Lower lobe of right lung (tissue), 2 donors: ENCODE results near the gene TTLL6. TPM values are rescaled to one million over a fixed set of nuclear protein-coding genes. Genes with fewer than 3 reads are reported as not detected.

ENCODE experiments used
- ATAC-seq, 2 donors: fragments of 200-7000 bp; cut with Tn5 transposase; one replicate each; pipeline ENCODE4 v1.9.1; 2020 to 2022; ENCODE audit warnings: mild to moderate bottlenecking in 2 of 2, moderate library complexity in 2 of 2
- DNase-seq: peaks from one replicate; pipeline ENCODE4 v3.0.0-alpha.2; 2020
- H3K27ac ChIP-seq: fragments of 200-600 bp; one replicate; pipeline ENCODE4 v1.8.0; 2022
- H3K27me3 ChIP-seq: fragments of 200-600 bp; one replicate; pipeline ENCODE4 v1.8.0; 2022; ENCODE audit warnings: low read depth
- H3K36me3 ChIP-seq: fragments of 200-600 bp; one replicate; pipeline ENCODE4 v1.8.0; 2022; ENCODE audit warnings: mild to moderate bottlenecking
- H3K4me1 ChIP-seq: fragments of 200-600 bp; one replicate; pipeline ENCODE4 v1.8.0; 2022
- H3K4me3 ChIP-seq: fragments of 200-600 bp; one replicate; pipeline ENCODE4 v1.8.0; 2022; ENCODE audit warnings: mild to moderate bottlenecking
- H3K9me3 ChIP-seq: fragments of 200-600 bp; one replicate; pipeline ENCODE4 v1.8.0; 2022
- CTCF ChIP-seq: fragments of 200-600 bp; IDR thresholded peaks from one replicate; pipeline ENCODE4 v1.8.0; 2022; ENCODE audit warnings: antibody characterized with exemption, mild to moderate bottlenecking
- intact Hi-C: fragments of 100-400 bp; cut with DNase I; formaldehyde crosslinking; loops from one replicate; pipeline ENCODE4 v1.11.0; 2022
- total RNA-seq: library from RNA; stranded (reverse); fragmentation: NEBNext Ultra II Directional; extraction: Animal tissue kit (Norgen Biotek cat#: 25700); gene quantifications from one replicate; pipeline ENCODE4 v1.2.1, GENCODE V29; 2021
- donor health status: DM: no; HTN: yes; CAD: no; lungs with severe emphysema.

Gene TTLL6
- total RNA-seq, 1 donor from 2014 or later = 2.7 TPM

GRCh38 chr17:48722201-48722907 is 94.7 kb downstream of the TTLL6 start, which contains the start of gene PRAC1:
PRAC1 (minus strand) TSS chr17:48722518; CDS start chr17:48722392, 126 bp downstream.
- no peaks in the 10 kb centered on the region for H3K36me3 ChIP-seq
- peaks cover 41% of the 10 kb centered on the region for H3K4me1 ChIP-seq
- no peak for DNase-seq
- H3K9me3 ChIP-seq = no peaks in the 10 kb centered on the region
- H3K27me3 ChIP-seq = peaks cover 100% of the 10 kb centered on the region
- intact Hi-C loops = no loop called here
- H3K27ac ChIP-seq = no peak within 1 kb of the TSS
- no peak for ATAC-seq
- peak within 1 kb of the TSS; percentile 17 for H3K4me3 ChIP-seq
- TF ChIP-seq CTCF = no peak

- Histone ChIP-seq H3K9me3 (no peaks in the 10 kb centered on the region), H3K27ac (no peak overlapping the region), H3K36me3 (no peaks in the 10 kb centered on the region), H3K27me3 (peaks cover 100% of the 10 kb centered on the region), H3K4me1 (peaks cover 41% of the 10 kb centered on the region), H3K4me3 (no peak overlapping the region)
- TF ChIP-seq CTCF = no peak
- DNase-seq (no peak), ATAC-seq (no peak)
- intact Hi-C loops = no loop called here
Observed at GRCh38 chr17:48721009-48721402, 96.0 kb downstream of the TTLL6 start.

GRCh38 chr17:48720266-48721008 is 96.6 kb downstream of the TTLL6 start:
- Histone ChIP-seq H3K27me3 (peaks cover 100% of the 10 kb centered on the region), H3K4me3 (no peak overlapping the region), H3K36me3 (no peaks in the 10 kb centered on the region), H3K9me3 (no peaks in the 10 kb centered on the region), H3K27ac (no peak overlapping the region), H3K4me1 (peaks cover 40% of the 10 kb centered on the region)
- DNase-seq (no peak), ATAC-seq (no peak)
- TF ChIP-seq CTCF = no peak
- intact Hi-C loops = no loop called here

GRCh38 chr17:48719642-48720265 is 97.3 kb downstream of the TTLL6 start:
- Histone ChIP-seq H3K36me3 (no peaks in the 10 kb centered on the region), H3K27ac (no peak overlapping the region), H3K4me1 (peaks cover 33% of the 10 kb centered on the region), H3K9me3 (no peaks in the 10 kb centered on the region), H3K4me3 (no peak overlapping the region), H3K27me3 (peaks cover 100% of the 10 kb centered on the region)
- no peak for DNase-seq
- no peak for ATAC-seq
- intact Hi-C loops = no loop called here
- TF ChIP-seq CTCF = no peak

- H3K36me3 ChIP-seq = no peaks in the 10 kb centered on the region
- DNase-seq = no peak
- peaks cover 100% of the 10 kb centered on the region for H3K27me3 ChIP-seq
- H3K4me1 ChIP-seq = peaks cover 26% of the 10 kb centered on the region
- H3K27ac ChIP-seq = no peak overlapping the region
- no peak for TF ChIP-seq CTCF
- ATAC-seq = peak in 1 of 2 donors; percentile 26
- no peak overlapping the region for H3K4me3 ChIP-seq
- H3K9me3 ChIP-seq = no peaks in the 10 kb centered on the region
- intact Hi-C loops = no loop called here
Observed at GRCh38 chr17:48718761-48719641, 98.0 kb downstream of the TTLL6 start.
